ENCODE results near the gene TAGLN2. TPM values are rescaled to one million over a fixed set of nuclear protein-coding genes. Genes with fewer than 3 reads are reported as not detected.
A peak's percentile ranks its signal among the peaks of the same experiment; 100 is the strongest.

The TAGLN2 gene
- total RNA-seq: 100 to 1,000 TPM; 195 to 259 (median 231) TPM

DNA sequence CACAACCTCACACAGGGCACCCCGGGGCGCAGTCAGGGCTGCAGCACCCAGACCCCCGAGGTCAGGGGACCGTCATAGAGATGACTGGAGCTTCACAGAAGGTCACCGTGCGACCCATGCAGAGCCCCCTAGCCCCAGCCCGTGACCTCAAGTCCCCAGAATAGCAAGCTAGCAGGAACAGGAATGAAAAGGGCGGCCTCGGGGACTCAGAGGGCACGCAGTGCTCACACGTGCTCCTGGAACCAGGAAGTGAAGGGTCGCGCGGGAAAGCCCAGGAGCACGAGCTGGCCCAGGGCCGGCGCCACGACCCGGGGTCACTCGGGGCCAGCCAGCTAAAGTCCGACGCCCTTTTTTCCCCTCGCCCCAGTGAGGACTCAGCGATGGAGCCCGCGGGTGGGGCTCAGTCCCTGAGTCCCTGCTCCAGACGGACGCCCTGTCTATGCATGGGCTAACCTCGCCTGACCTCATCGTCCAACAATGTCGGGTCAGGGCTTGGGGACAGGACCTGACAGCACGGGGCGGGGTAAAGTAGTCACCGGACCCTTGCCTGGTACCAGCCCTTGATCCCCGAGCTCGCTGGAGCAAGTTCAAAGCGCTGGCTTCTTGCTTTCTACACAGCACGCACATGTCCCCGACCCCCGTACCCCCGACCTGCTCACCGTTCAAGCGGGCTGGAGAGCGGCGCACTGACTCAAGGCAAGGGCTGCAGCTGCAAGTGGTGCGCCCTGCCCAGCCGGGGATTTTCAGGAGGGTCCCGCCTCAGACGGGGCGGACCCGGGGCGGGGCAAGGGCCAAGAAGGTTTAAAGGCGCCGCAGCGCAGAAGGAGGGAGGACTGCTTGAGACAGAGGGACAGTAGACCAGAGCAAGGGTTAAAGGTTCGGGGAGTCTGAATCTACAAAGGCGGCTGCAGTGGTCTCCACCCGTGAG, at the start of gene TAGLN2:
Gene TAGLN2 (minus strand): TSS at position 717 of the 928 bp plus-strand sequence. CDS start 4,998 bp downstream, outside the sequence.
- intact Hi-C loops (cut with DNase I; ENCODE audit: low total_unique reads): no loop called here
- peak; percentile 85 to 93 for DNase-seq (ENCODE audit: low spot score in 2 of 2)

DNA sequence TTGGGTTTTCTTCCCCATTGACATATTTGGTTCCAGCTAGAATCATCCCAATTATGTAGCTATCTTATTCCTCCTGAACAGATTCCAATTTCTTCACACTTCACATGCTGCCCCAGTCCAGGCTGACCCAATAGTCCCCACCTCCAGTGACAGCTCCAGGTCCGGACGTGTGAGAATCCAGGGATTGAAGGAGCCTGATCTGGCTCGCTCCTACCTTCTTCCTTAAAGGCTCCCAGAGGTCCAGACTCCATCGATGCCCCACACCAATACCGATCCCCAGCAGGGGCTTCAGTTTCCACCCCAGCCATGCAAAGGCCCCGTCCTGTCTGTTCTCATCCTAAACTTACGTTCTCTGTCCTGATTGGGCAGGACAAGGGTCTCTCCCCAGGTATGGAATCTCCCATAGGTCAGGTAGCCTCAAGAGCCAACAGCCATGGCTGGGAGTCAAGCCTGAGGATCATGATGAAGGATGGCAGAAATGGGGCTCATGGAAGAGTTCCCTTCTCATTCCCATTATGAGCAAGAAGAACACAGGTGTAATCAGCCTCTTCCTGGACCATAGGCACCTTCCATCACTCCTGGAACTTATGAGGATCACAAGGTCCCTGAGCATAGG, 49.2 kb upstream of the TAGLN2 start:
- Histone ChIP-seq H3K36me3 (no peaks in the 10 kb centered on the region), H3K27me3 (no peaks in the 10 kb centered on the region), H3K27ac (no peak overlapping the region), H3K4me3 (no peak overlapping the region), H3K9me3 (no peaks in the 10 kb centered on the region), H3K4me1 (no peaks in the 10 kb centered on the region)
- TF ChIP-seq, protein P1, sequence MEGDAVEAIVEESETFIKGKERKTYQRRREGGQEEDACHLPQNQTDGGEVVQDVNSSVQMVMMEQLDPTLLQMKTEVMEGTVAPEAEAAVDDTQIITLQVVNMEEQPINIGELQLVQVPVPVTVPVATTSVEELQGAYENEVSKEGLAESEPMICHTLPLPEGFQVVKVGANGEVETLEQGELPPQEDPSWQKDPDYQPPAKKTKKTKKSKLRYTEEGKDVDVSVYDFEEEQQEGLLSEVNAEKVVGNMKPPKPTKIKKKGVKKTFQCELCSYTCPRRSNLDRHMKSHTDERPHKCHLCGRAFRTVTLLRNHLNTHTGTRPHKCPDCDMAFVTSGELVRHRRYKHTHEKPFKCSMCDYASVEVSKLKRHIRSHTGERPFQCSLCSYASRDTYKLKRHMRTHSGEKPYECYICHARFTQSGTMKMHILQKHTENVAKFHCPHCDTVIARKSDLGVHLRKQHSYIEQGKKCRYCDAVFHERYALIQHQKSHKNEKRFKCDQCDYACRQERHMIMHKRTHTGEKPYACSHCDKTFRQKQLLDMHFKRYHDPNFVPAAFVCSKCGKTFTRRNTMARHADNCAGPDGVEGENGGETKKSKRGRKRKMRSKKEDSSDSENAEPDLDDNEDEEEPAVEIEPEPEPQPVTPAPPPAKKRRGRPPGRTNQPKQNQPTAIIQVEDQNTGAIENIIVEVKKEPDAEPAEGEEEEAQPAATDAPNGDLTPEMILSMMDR (IDR thresholded peaks at IDR 0.05): no peak
- TF ChIP-seq POLR2A (IDR thresholded peaks at IDR 0.05) (no peak), POLR2AphosphoS5 (IDR thresholded peaks at IDR 0.05) (no peak)
- DNase-seq (ENCODE audit: low spot score in 2 of 2): no peak
- intact Hi-C loops (cut with DNase I; ENCODE audit: low total_unique reads): no loop called here

More for the DNA sequence above, at the start of gene TAGLN2:
- Histone ChIP-seq H3K9me3 (no peaks in the 10 kb centered on the region), H3K4me3 (peak within 1 kb of the TSS; percentile 87 to 96 (median 95)), H3K4me1 (peaks cover 10 to 16% of the 10 kb centered on the region in 2 donors), H3K36me3 (no peaks in the 10 kb centered on the region), H3K27ac (peak within 1 kb of the TSS; percentile 98 to 99), H3K27me3 (no peaks in the 10 kb centered on the region)
- TF ChIP-seq, protein P1 (IDR thresholded peaks at IDR 0.05): peak in 1 of 3 donors; percentile 19
- TF ChIP-seq POLR2AphosphoS5 (IDR thresholded peaks at IDR 0.05) (peak; percentile 89 to 92 (median 91)), POLR2A (IDR thresholded peaks at IDR 0.05) (peak; percentile 86)

DNA sequence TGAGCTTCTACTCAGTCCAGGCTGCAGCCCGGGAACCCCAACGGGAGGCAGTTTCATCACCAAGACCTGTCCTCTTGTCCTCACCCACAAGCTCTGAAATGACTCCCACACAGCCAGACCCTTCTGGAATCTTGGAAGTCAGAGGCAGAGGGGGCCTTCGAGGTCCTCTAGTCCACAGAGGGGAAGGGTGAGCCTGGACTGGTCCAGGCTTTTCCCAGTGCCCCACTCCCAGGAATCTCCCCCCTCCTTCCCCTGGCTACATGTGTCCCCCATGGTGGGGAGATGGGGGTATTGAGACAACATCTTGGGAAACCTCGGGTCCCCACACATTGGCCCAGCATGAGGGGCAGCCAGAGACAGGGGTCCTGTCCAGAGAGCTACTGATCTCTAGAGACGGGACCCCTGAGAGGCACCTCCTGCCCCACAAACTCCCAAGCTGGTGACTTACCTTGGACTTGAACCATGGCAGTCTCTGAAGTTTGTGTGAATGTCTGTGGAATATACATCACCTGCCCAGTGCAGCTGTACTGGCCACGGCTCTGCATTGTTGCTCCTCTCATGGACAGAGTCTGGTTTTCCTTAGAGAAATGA, 48.1 kb upstream of the TAGLN2 start:
- TF ChIP-seq, protein P1 (IDR thresholded peaks at IDR 0.05): no peak
- Histone ChIP-seq H3K36me3 (no peaks in the 10 kb centered on the region), H3K4me3 (no peak overlapping the region), H3K4me1 (no peaks in the 10 kb centered on the region), H3K9me3 (no peaks in the 10 kb centered on the region), H3K27me3 (no peaks in the 10 kb centered on the region), H3K27ac (no peak overlapping the region)
- intact Hi-C loops (cut with DNase I; ENCODE audit: low total_unique reads): no loop called here
- no peak for DNase-seq (ENCODE audit: low spot score in 2 of 2)

DNA sequence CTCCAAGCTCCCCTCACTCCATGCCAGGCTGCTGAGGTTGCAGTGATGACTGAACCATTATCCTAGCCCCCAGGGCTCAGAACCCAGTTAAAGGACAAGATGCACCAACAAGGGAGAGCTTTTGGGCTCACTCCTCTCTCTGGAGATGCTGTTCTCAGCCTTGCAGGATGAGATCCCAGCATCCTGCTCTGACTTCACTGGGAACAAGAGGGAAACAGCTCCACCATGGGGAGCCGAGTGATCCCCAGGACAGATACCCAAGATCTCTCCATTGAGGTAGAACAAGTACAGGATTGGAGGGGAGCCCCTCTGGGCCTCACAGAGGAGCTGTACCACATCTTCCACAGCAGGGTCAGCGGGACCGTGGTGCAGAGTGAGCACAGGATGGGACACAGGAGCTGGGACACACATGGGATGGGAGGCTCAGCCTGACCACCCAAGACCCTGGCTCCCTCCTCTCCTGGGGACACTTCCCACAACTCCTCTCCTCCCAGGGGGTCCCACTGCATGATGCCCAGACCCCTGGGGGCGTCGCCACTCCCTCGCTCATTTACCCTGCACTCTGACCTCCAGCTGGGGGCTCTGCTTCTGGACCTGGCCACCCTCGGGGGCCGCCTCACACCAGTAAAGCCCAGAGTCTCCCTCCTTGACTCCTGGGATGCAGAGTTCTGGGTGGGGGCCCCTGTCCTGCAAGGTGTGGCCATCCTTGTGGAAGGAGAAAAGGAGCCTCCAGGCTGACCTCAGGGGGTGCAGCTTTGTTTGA, 47.3 kb upstream of the TAGLN2 start:
- Histone ChIP-seq H3K27me3 (no peaks in the 10 kb centered on the region), H3K4me3 (no peak overlapping the region), H3K36me3 (no peaks in the 10 kb centered on the region), H3K9me3 (no peaks in the 10 kb centered on the region), H3K27ac (no peak overlapping the region), H3K4me1 (no peaks in the 10 kb centered on the region)
- TF ChIP-seq POLR2AphosphoS5 (IDR thresholded peaks at IDR 0.05): no peak
- TF ChIP-seq POLR2A (IDR thresholded peaks at IDR 0.05): no peak
- TF ChIP-seq, protein P1 (IDR thresholded peaks at IDR 0.05): no peak
- intact Hi-C loops (cut with DNase I; ENCODE audit: low total_unique reads): no loop called here
- no peak for DNase-seq (ENCODE audit: low spot score in 2 of 2)
